Activated CD4-positive, CD25-positive, alpha-beta regulatory T cell treated with anti-CD3 and anti-CD28 coated beads, Interleukin-2, amount 50 U/mL, for 16 hours (primary cell): ENCODE data around the gene C10orf71.

Experiments
- DNase-seq: peaks from one replicate; pipeline ENCODE4 v3.0.0-alpha.2; 2020; ENCODE audit warnings: low read depth, low spot score

The C10orf71 gene

GRCh38 chr10:49298983-49299815, at the start of gene C10orf71:
C10orf71 (plus strand) TSS chr10:49299170; CDS start chr10:49322546, 23,376 bp downstream.
- DNase-seq = no peak

- no peak for DNase-seq
These were observed 46.5 kb upstream of the C10orf71 start for GRCh38 chr10:49252313-49253034.

- no peak for DNase-seq
These were observed 45.5 kb upstream of the C10orf71 start for GRCh38 chr10:49253340-49253906.

GRCh38 chr10:49254150-49254549, 44.8 kb upstream of the C10orf71 start:
- no peak for DNase-seq

- DNase-seq = no peak
These were observed 44.2 kb upstream of the C10orf71 start for GRCh38 chr10:49254556-49255318.

- no peak for DNase-seq
These were observed 43.1 kb upstream of the C10orf71 start for GRCh38 chr10:49255883-49256282.

- no peak for DNase-seq
These were observed 41.8 kb upstream of the C10orf71 start for GRCh38 chr10:49257154-49257553.

- no peak for DNase-seq
These were observed 41.2 kb upstream of the C10orf71 start for GRCh38 chr10:49257626-49258349.

- no peak for DNase-seq
These were observed 40.7 kb upstream of the C10orf71 start for GRCh38 chr10:49258350-49258683.

- no peak for DNase-seq
These were observed 38.2 kb upstream of the C10orf71 start for GRCh38 chr10:49260644-49261296.

GRCh38 chr10:49263591-49263990, 35.4 kb upstream of the C10orf71 start:
- DNase-seq = no peak

- DNase-seq = no peak
These were observed 34.7 kb upstream of the C10orf71 start for GRCh38 chr10:49264177-49264677.

- no peak for DNase-seq
These were observed 33.1 kb upstream of the C10orf71 start for GRCh38 chr10:49265885-49266284.

GRCh38 chr10:49268185-49268584, 30.8 kb upstream of the C10orf71 start:
- no peak for DNase-seq

GRCh38 chr10:49269523-49269922, 29.4 kb upstream of the C10orf71 start:
- no peak for DNase-seq

GRCh38 chr10:49270565-49270964, 28.4 kb upstream of the C10orf71 start:
- DNase-seq = no peak

- no peak for DNase-seq
These were observed 27.6 kb upstream of the C10orf71 start for GRCh38 chr10:49271346-49271745.

GRCh38 chr10:49272251-49273081, 26.5 kb upstream of the C10orf71 start:
- no peak for DNase-seq

- DNase-seq = no peak
These were observed 25.9 kb upstream of the C10orf71 start for GRCh38 chr10:49273082-49273465.

- no peak for DNase-seq
These were observed 25.3 kb upstream of the C10orf71 start for GRCh38 chr10:49273626-49274025.
